ENCODE measurements around the gene LMNA.
"Not testable (repeated sequence)": the region's sequence is repeated elsewhere in the genome, so short reads cannot be mapped to it uniquely, and the experiment has no call there.

DNA sequence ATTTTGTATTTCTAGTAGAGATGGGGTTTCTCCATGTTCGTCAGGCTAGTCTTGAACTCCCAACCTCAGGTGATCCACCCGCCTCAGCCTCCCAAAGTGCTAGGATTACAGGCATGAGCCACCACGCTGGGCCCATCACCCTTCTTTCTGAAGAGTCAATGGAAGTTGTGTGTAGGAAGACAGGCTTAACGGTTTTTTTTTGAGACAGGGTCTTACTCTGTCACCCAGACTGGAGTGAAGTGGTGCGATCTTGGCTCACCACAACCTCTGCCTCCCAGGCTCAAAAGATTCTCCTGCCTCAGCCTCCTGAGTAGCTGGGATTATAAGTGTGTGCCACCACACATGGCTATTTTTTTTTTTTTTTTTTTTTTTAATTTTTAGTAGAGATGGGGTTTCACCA, 2.2 kb downstream of the LMNA start:
- TF ChIP-seq, protein P1, sequence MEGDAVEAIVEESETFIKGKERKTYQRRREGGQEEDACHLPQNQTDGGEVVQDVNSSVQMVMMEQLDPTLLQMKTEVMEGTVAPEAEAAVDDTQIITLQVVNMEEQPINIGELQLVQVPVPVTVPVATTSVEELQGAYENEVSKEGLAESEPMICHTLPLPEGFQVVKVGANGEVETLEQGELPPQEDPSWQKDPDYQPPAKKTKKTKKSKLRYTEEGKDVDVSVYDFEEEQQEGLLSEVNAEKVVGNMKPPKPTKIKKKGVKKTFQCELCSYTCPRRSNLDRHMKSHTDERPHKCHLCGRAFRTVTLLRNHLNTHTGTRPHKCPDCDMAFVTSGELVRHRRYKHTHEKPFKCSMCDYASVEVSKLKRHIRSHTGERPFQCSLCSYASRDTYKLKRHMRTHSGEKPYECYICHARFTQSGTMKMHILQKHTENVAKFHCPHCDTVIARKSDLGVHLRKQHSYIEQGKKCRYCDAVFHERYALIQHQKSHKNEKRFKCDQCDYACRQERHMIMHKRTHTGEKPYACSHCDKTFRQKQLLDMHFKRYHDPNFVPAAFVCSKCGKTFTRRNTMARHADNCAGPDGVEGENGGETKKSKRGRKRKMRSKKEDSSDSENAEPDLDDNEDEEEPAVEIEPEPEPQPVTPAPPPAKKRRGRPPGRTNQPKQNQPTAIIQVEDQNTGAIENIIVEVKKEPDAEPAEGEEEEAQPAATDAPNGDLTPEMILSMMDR (IDR thresholded peaks at IDR 0.05), result not testable (repeated sequence)
- TF ChIP-seq POLR2A (IDR thresholded peaks at IDR 0.05), result not testable (repeated sequence)
